HG02840 (cell line): ENCODE measurements around the gene KRTAP2-4.
"Not testable (repeated sequence)": the region's sequence is repeated elsewhere in the genome, so short reads cannot be mapped to it uniquely, and the experiment has no call there.

Experiments
- ATAC-seq: cut with Tn5 transposase; IDR thresholded peaks from one replicate; pipeline ENCODE4 v1.9.1; 2021; ENCODE audit warnings: mild to moderate bottlenecking, moderate library complexity, moderate number of reproducible peaks; ENCODE audit not compliant: unreplicated experiment, low FRiP score

The KRTAP2-4 gene

GRCh38 chr17:41073676-41074075 lies 8.0 kb upstream of the KRTAP2-4 start:
- no peak for ATAC-seq

GRCh38 chr17:41071606-41072360 lies 6.1 kb upstream of the KRTAP2-4 start:
- no peak for ATAC-seq

- no peak for ATAC-seq
Observed at GRCh38 chr17:41069031-41069430, 3.4 kb upstream of the KRTAP2-4 start.

GRCh38 chr17:41067281-41067680 lies 1.6 kb upstream of the KRTAP2-4 start:
- no peak for ATAC-seq

GRCh38 chr17:41065016-41065689 lies 526 bp downstream of the KRTAP2-4 start:
- not testable (repeated sequence) for ATAC-seq

GRCh38 chr17:41064301-41064700 lies 1.4 kb downstream of the KRTAP2-4 start:
- ATAC-seq, result no peak

GRCh38 chr17:41063449-41063848 lies 2.2 kb downstream of the KRTAP2-4 start:
- ATAC-seq, result no peak

GRCh38 chr17:41061964-41062363 lies 3.7 kb downstream of the KRTAP2-4 start:
- no peak for ATAC-seq

GRCh38 chr17:41060052-41060604 lies 5.6 kb downstream of the KRTAP2-4 start, which contains the start of gene KRTAP2-3:
TSS of gene KRTAP2-3 (minus strand) at chr17:41060114. CDS start at chr17:41060050, 64 bp downstream.
- ATAC-seq, result no peak

- not testable (repeated sequence) for ATAC-seq
Observed at GRCh38 chr17:41059276-41060051, 6.2 kb downstream of the KRTAP2-4 start.

- no peak for ATAC-seq
Observed at GRCh38 chr17:41058741-41059140, 6.9 kb downstream of the KRTAP2-4 start.

GRCh38 chr17:41057547-41057946 lies 8.1 kb downstream of the KRTAP2-4 start:
- no peak for ATAC-seq

- not testable (repeated sequence) for ATAC-seq
Observed at GRCh38 chr17:41055130-41055529, 10.5 kb downstream of the KRTAP2-4 start, which contains the start of gene KRTAP2-2. TSS of gene KRTAP2-2 (minus strand) at chr17:41055230. CDS start at chr17:41055211, 19 bp downstream.

- not testable (repeated sequence) for ATAC-seq
Observed at GRCh38 chr17:41054556-41054955, 11.1 kb downstream of the KRTAP2-4 start.

- no peak for ATAC-seq
Observed at GRCh38 chr17:41054025-41054424, 11.7 kb downstream of the KRTAP2-4 start.

- no peak for ATAC-seq
Observed at GRCh38 chr17:41052566-41052965, 13.1 kb downstream of the KRTAP2-4 start.

- no peak for ATAC-seq
Observed at GRCh38 chr17:41049110-41049509, 16.6 kb downstream of the KRTAP2-4 start.

GRCh38 chr17:41048441-41048840 lies 17.2 kb downstream of the KRTAP2-4 start:
- ATAC-seq, result no peak

- ATAC-seq, result not testable (repeated sequence)
Observed at GRCh38 chr17:41046735-41047465, 18.8 kb downstream of the KRTAP2-4 start, which contains the start of gene KRTAP2-1. TSS of gene KRTAP2-1 (minus strand) at chr17:41047316. CDS start at chr17:41047267, 49 bp downstream.

GRCh38 chr17:41042953-41043352 lies 22.7 kb downstream of the KRTAP2-4 start:
- no peak for ATAC-seq
